GM10248 (cell line): ENCODE measurements around the gene ALX3.
A peak's percentile ranks its signal among the peaks of the same experiment; 100 is the strongest.

Source experiments
- CTCF ChIA-PET: fragments of 300-600 bp; sonication (Branson Sonifier 250); formaldehyde crosslinking; extraction: SDS; loops from one replicate; lab custom pipeline; 2021; ENCODE audit warnings: antibody characterized with exemption; lab: Yijun Ruan, JAX
- POLR2A ChIA-PET: fragments of 350-650 bp; sonication (Branson Sonifier 250); formaldehyde crosslinking; extraction: SDS; loops from one replicate; lab custom pipeline; 2020; ENCODE audit warnings: antibody characterized with exemption; lab: Yijun Ruan, JAX
- DNase-seq: peaks from one replicate; pipeline ENCODE4 v3.0.0; 2012; ENCODE audit errors: extremely low spot score
- CTCF ChIP-seq: IDR thresholded peaks from 2 replicates; pipeline ENCODE4 v1.5.1; 2012; ENCODE audit warnings: mild to moderate bottlenecking, low read depth; ENCODE audit errors: extremely low read depth, missing control alignments, control extremely low read depth

The ALX3 gene

GRCh38 chr1:110112656-110113055 lies 42.2 kb upstream of the ALX3 start:
- CTCF ChIA-PET = interaction anchor here (0.8 to 4.4 kb wide), 5 partner anchors 11 to 58 kb away, joined by 3 to 27 read pairs (median 5); no protein-coding TSS in a partner anchor
- POLR2A ChIA-PET = no interaction called here

GRCh38 chr1:110112143-110112542 lies 41.7 kb upstream of the ALX3 start, which contains the start of gene UBL4B:
Gene UBL4B (plus strand): TSS chr1:110112443. CDS start chr1:110112535, 92 bp downstream.
- no peak for DNase-seq
- CTCF ChIA-PET = interaction anchor here (0.8 to 4.4 kb wide), 5 partner anchors 10 to 58 kb away, joined by 3 to 27 read pairs (median 5); no protein-coding TSS in a partner anchor
- POLR2A ChIA-PET = no interaction called here
- TF ChIP-seq CTCF = no peak

More at GRCh38 chr1:110112656-110113055, 42.2 kb upstream of the ALX3 start:
- no peak for DNase-seq
- TF ChIP-seq CTCF = no peak

- no peak for DNase-seq
- TF ChIP-seq CTCF = no peak
- POLR2A ChIA-PET = no interaction called here
- CTCF ChIA-PET = interaction anchor here (15.2 kb wide), 1 partner anchor 18 kb away, joined by 286 read pairs; no protein-coding TSS in a partner anchor
Measured at GRCh38 chr1:110111081-110111480, 40.6 kb upstream of the ALX3 start.

- ChIA-PET CTCF (interaction anchor here (1.1 to 15.2 kb wide), 6 partner anchors 9 to 124 kb away, joined by 3 to 286 read pairs (median 47); partner anchors contain the start of gene AHCYL1), POLR2A (no interaction called here)
- no peak for TF ChIP-seq CTCF
Measured at GRCh38 chr1:110107867-110108469, 37.5 kb upstream of the ALX3 start.

GRCh38 chr1:110106013-110106941 lies 35.8 kb upstream of the ALX3 start:
- peak; percentile 85 for DNase-seq
- ChIA-PET CTCF (interaction anchor here (0.8 to 15.2 kb wide), 38 partner anchors 11 to 621 kb away, joined by 3 to 286 read pairs (median 4); partner anchors contain the start of genes AHCYL1, ALX3 and STRIP1), POLR2A (no interaction called here)
- peak; percentile 96 for TF ChIP-seq CTCF

More at GRCh38 chr1:110107867-110108469, 37.5 kb upstream of the ALX3 start:
- no peak for DNase-seq

GRCh38 chr1:110102081-110102480 lies 31.6 kb upstream of the ALX3 start:
- ChIA-PET CTCF (interaction anchor here (1.0 to 15.2 kb wide), 7 partner anchors 9 to 73 kb away, joined by 3 to 286 read pairs (median 43); partner anchors contain the start of gene UBL4B), POLR2A (interaction anchor here (0.5 kb wide), 1 partner anchor 253 kb away, joined by 9 read pairs; no protein-coding TSS in a partner anchor)
- TF ChIP-seq CTCF = no peak
- peak; percentile 55 for DNase-seq
